ENCODE measurements around the gene SLAMF6.

GRCh38 chr1:160558660-160559380 is 35.8 kb upstream of the SLAMF6 start:
- TF ChIP-seq POLR2A (IDR thresholded peaks at IDR 0.05; ENCODE audit: low read depth, low read length) = no peak
- no peak for TF ChIP-seq POLR2AphosphoS5 (IDR thresholded peaks at IDR 0.05; ENCODE audit: low read depth, low read length)

Measured in GM12892 (cell line).